HepG2 (cell line): ENCODE measurements around the gene DUS2. TPM values are rescaled to one million over a fixed set of nuclear protein-coding genes. Genes with fewer than 3 reads are reported as not detected.

Experiments
- CBX2 ChIP-seq, 2 experiments: fragments of 200-600 bp in 1 of 2; sonication (generic); formaldehyde crosslinking in 1 of 2; IDR thresholded peaks; 2 replicates each; pipeline versions ENCODE4 v1.7.0 to v1.8.1; 2018 to 2022; ENCODE audit warnings: low read depth in 2 of 2, low read length in 1 of 2, mild to moderate bottlenecking in 1 of 2, missing genetic modification reagents in 1 of 2
- ELF3 ChIP-seq: IDR thresholded peaks from 2 replicates; pipeline ENCODE4 v1.6.1; 2016; ENCODE audit warnings: missing genetic modification reagents, missing compliant biosample characterization
- HOXA5 ChIP-seq: sonication (generic); formaldehyde crosslinking; IDR thresholded peaks from 2 replicates; pipeline ENCODE4 v1.4.0; 2020; ENCODE audit warnings: missing genetic modification reagents
- KLF9 ChIP-seq: IDR thresholded peaks from 2 replicates; pipeline ENCODE4 v1.6.1; 2016; ENCODE audit warnings: low read depth
- MAFG ChIP-seq: sonication (generic); formaldehyde crosslinking; IDR thresholded peaks from 2 replicates; pipeline ENCODE4 v1.5.1; 2020; ENCODE audit warnings: mild to moderate bottlenecking, missing genetic modification reagents
- MLX ChIP-seq: IDR thresholded peaks from 2 replicates; pipeline ENCODE4 v1.6.1; 2016
- PAX8 ChIP-seq: sonication (generic); formaldehyde crosslinking; IDR thresholded peaks from 2 replicates; pipeline ENCODE4 v1.8.0; 2022; ENCODE audit warnings: mild to moderate bottlenecking, missing genetic modification reagents, borderline replicate concordance
- RELA ChIP-seq: sonication (generic); formaldehyde crosslinking; IDR thresholded peaks from 2 replicates; pipeline ENCODE4 v1.4.0; 2020; ENCODE audit warnings: missing genetic modification reagents
- SRSF1 ChIP-seq: fragments of 200-400 bp; formaldehyde crosslinking; optimal IDR thresholded peaks from 2 replicates; pipeline ENCODE3; 2017; ENCODE audit warnings: mild to moderate bottlenecking, low read depth, low read length, moderate library complexity
- TRIM24 ChIP-seq: sonication (generic); formaldehyde crosslinking; IDR thresholded peaks from 2 replicates; pipeline ENCODE4 v1.8.0; 2022; ENCODE audit warnings: mild to moderate bottlenecking, missing genetic modification reagents
- ZFP36 ChIP-seq: fragments of 150-350 bp; IDR thresholded peaks from 2 replicates; pipeline ENCODE4 v1.6.1; 2018; ENCODE audit warnings: borderline replicate concordance, low read length, low read depth; ENCODE audit not compliant: partially characterized antibody
- ZHX2 ChIP-seq, 2 experiments: sonication (generic) in 1 of 2; formaldehyde crosslinking in 1 of 2; IDR thresholded peaks; 2 replicates each; pipeline versions ENCODE4 v1.6.1 to v1.9.0; 2014 to 2022; ENCODE audit warnings: antibody characterized with exemption in 1 of 2, borderline replicate concordance in 1 of 2, inconsistent platforms in 1 of 2, low read depth in 1 of 2, missing genetic modification reagents in 1 of 2
- ZKSCAN8 ChIP-seq: IDR thresholded peaks from 2 replicates; pipeline ENCODE4 v1.6.1; 2016; ENCODE audit warnings: borderline replicate concordance, missing genetic modification reagents, missing compliant biosample characterization
- ZNF18 ChIP-seq: sonication (generic); formaldehyde crosslinking; IDR thresholded peaks from 2 replicates; pipeline ENCODE4 v1.8.0; 2022; ENCODE audit warnings: mild to moderate bottlenecking, missing genetic modification reagents; ENCODE audit not compliant: insufficient replicate concordance
- ZNF234 ChIP-seq: sonication (generic); formaldehyde crosslinking; conservative IDR thresholded peaks from 2 replicates; pipeline ENCODE4 v1.5.1; 2020; ENCODE audit warnings: mild to moderate bottlenecking, missing genetic modification reagents
- ZNF30 ChIP-seq: sonication (generic); formaldehyde crosslinking; IDR thresholded peaks from 2 replicates; pipeline ENCODE4 v1.5.0; 2020; ENCODE audit warnings: mild to moderate bottlenecking, missing genetic modification reagents
- ZNF770 ChIP-seq: sonication (generic); formaldehyde crosslinking; IDR thresholded peaks from 2 replicates; pipeline ENCODE4 v1.5.0; 2020; ENCODE audit warnings: mild to moderate bottlenecking, missing genetic modification reagents
- polyA plus RNA-seq, 8 experiments: library from polyadenylated mRNA; depleted of rRNA in 3 of 8; stranded (reverse) in 7 of 8; unstranded in 1 of 8; fragments of >200 nt; fragmentation: Illumina TruSeq in 4 of 8; extraction: Trizol in 4 of 8; gene quantifications; 2 replicates each; pipeline versions ENCODE4 v1.2.1 to v1.2.3, GENCODE V29; 2011 to 2016; ENCODE audit warnings: low read depth in 4 of 8, missing spikeins in 1 of 8, mixed read lengths in 1 of 8; ENCODE audit not compliant: insufficient read depth in 1 of 8
- total RNA-seq, 5 experiments: library from RNA; depleted of rRNA; stranded (reverse); fragments of >200 nt; fragmentation: Illumina TruSeq; extraction: Trizol; gene quantifications; 2 replicates each; pipeline ENCODE4 v1.2.3, GENCODE V29; 2016; ENCODE audit warnings: low read depth in 1 of 5

Gene DUS2
- total and polyA plus RNA-seq, 2 of the 13 experiments (the other 11 are each of a cell fraction or from before 2014, with no cell fraction given): 17.8 to 25.1 TPM

- TF ChIP-seq ZHX2 (IDR thresholded peaks at IDR 0.05; ENCODE audit: low read depth) (no peak), ZHX2 (CRISPR knock-in tag; IDR thresholded peaks at IDR 0.05; ENCODE audit: borderline replicate concordance) (no peak), ZNF770 (CRISPR knock-in tag) (no peak), HOXA5 (CRISPR knock-in tag) (0 out of 2 replicates have a peak, but pooled peaks have one; percentile 49), KLF9 (CRISPR knock-in tag) (0 out of 2 replicates have a peak, but pooled peaks have one; percentile 51), ZFP36 (no peak), ZNF30 (CRISPR knock-in tag) (no peak), ZNF234 (CRISPR knock-in tag) (no peak), ZKSCAN8 (CRISPR knock-in tag) (0 out of 2 replicates have a peak, but pooled peaks have one; percentile 56), CBX2 (IDR thresholded peaks at IDR 0.05; ENCODE audit: low read depth, low read length) (no peak), CBX2 (CRISPR knock-in tag; IDR thresholded peaks at IDR 0.05; ENCODE audit: low read depth) (no peak), PAX8 (CRISPR knock-in tag) (no peak), MLX (CRISPR knock-in tag) (no peak), SRSF1 (no peak), RELA (no peak), ZNF18 (CRISPR knock-in tag) (no peak), MAFG (CRISPR knock-in tag) (no peak), TRIM24 (CRISPR knock-in tag) (no peak), ELF3 (CRISPR knock-in tag) (0 out of 2 replicates have a peak, but pooled peaks have one; percentile 28)
Measured at GRCh38 chr16:68064791-68065365, 41.8 kb downstream of the DUS2 start (continued).
